ENCODE results near the gene CR1L.
"Not testable (repeated sequence)": the region's sequence is repeated elsewhere in the genome, so short reads cannot be mapped to it uniquely, and the experiment has no call there.

The CR1L gene

DNA sequence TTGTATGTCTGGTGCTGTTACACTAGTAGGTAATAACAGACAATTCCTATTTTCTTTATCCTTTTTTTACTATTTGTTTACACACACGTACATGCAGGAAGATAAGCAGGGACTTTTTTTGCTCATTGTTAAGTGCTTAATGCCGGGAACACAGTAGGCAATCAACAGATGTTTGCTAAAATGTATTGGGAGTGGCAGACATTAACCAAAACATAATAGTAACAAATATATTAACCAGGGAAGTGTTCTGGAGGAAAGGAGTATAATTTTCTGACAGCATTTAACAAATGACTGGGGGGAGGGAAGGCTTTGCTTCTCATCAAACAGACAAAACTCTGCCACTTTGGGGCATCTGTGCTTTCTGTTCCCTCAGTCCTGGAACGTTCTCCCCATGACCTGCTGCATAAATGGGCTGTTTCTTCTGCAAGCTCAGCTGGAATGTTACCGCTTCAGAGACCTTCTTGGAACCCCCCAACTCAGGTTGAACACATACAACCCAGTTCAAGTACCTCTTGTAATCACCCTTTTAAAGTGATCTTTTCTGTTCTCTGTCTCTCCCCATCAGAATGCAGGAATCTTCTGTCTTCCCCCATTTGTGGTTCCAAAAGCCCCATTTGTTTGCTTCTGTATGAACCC is 2.1 kb downstream of the CR1L start:
- DNase-seq: no peak

DNA sequence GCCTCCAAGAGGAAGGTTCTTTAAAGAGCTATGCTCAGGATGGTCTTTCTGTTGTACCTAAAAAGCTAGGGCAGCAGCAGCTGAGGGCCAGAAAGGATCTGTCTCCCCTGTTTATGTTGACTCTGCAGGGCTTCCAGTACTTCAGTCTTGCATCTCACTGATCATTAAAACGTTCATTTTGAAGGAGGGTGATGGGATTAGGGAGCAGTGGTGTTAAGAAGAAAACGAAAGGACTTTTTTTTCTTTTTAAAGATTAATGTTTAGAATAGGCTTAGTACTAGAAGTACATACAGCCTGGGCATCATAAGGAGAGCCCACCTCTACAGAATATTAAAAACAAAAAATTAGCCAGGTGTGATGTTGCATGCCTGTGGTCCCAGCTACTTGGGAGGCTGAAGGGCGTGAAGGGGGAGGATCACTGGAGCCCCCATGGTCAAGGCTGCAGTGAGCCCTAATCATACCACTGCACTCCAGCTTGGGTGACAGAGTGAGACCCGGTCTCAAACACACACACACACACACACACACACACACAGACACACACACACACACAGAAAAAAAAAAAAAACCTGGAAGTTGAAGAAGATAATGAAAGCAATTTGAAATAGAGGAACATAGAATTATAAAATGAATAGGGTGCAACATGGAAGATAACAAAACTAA is 2.9 kb downstream of the CR1L start:
- no peak for DNase-seq

DNA sequence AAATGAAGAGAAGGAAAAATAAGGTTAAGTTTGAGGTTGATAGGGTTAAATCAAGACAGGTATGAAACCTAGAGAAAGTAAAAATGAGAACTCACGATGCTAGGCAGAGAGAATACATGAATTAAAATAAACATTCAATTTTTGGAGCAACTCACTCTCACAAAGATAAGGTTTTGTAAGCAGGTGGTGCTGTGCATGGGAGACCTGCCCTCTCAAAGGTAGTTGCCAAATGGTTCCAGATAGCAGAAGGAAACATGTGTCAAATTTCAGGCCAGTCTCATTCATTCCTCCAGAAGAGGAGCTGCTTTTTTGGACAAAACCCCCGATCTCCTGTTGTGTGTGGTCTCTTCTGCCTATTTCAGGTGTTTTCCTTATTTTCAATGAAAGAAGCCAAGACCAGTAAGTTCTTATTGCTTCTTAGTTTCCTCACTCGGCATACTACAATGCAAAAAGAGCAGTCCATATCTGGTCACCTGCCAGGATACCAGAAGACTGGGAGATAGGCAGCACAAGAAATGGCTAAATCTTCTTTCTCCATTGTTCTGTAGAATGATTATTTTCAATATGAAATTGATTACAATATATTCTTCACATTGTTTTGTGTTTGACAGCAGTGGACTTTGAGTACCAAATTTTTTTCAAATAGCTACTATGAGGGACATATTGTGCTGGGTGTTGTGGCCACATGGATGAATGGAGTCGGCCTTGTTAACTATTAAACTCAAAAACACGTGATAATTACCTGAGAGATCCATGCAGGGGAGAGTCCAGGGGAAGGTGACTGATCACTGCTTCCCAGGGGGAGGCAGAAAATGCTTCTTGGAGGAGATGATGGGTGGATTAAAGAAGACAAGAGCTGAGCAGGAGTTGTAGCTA is 3.6 kb downstream of the CR1L start:
- no peak for DNase-seq

DNA sequence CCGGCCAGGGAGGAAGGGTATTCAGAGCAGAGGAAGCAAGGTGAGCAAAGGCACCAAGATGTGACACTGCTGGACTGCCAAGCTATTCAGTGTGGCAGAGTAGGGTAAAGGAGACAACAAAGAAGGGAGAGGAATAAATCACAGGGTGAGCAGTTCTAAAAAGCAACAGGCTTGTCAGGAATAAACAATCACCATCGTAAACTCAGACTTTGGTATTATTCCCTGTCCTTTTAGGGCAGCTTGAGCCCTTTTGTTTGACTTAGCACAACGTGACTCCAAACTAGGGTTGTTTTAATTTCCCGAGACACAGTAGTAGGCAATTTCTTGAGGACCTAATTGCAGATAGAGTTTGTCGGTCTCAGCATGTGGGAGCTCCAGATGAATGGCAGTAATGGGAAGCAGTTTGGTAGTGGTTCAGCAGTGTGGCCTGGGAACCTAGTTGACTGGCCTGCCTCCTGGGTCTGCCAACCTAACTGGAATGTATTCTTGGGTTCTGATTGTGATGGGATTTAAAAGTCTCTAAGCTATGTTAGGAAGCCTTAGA is 4.3 kb downstream of the CR1L start:
- DNase-seq: no peak

DNA sequence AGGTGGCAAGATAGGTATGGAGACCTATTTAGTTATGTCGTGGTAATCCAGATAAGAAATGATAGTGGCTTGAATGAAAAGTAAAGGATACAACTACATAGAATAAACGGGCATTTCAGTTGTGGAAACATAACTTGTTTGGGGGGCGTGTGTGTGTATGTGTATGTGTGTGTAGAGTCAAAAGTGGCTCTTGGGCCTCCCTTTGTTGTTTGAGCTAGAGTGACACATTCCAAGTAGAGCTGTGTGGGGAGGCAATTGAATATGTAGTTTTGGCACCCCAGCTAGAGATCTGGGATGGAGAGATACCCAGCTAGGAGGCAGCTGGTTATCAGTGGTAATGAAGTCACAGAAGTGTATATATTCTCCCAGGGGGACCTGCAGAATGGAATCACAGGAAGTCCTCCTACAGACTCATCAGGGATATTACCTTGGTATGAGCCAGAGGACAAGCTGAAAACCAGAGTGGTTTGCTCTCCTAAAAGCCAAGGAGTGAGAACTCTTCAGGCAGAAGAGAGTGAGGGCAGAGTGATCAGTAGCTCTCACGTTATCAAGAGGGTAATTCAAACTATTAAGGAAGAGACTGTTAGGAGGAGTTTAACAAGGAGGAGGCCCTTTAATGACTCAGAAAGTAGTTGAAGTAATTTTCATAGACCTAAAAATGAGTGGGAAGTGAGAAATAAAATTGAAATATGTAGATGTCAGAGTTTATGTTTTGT is 5.1 kb downstream of the CR1L start:
- no peak for DNase-seq

DNA sequence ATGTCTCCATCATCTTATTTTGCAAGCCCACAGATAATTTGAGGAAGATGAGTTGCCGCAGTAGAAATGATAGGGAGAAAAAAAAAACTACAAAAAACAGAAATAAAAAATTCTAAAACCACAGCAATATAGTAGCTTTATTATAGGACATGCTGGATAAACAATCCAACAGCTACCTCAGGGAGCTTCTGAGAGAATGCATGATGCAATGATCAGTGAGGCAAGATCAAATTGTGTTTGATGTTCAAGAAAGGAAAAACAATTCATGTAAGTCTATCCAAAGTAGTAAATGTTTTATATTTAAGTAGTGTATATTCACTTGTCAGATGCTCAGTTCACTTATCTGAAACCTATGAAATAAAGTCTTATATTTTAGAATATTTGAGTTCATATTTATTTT is 6.7 kb downstream of the CR1L start:
- DNase-seq: no peak

DNA sequence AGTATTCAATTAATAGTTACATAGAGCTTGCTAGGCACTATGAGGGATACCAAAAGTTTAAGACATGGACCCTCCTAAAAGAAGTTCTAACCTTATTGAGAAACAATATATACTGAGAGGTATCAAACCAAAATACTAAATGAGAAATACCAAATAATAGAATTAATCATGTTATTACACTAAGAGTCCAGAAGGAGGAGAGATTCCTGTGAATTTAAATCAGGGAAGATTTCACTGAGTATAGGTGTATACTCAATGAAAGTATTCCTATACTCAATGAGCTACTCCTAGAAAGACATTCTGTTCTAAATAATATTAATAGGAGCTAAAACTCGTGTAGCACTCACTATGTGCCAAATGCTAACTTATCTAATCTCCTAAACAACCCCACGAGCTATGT is 9.4 kb downstream of the CR1L start:
- DNase-seq: no peak

DNA sequence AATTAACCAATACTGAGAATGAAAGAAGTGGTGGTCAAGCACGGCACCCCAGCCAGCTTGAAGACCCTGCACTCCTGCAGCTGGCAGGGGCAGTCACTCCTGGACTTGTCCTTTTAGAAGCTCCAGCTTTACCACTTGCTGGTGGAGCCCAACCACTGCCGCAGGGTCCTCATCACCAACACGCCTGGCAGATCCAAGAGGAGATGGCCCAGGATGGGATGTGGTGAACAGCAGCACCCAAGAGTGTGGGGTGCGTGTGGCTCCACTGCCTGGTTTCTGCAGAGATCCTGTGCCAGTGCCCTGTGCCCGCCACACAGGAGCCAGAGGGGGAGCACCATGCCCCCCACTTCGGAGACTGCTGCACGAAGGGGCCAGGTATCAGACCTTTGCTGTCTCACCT is 13.5 kb downstream of the CR1L start:
- no peak for DNase-seq

DNA sequence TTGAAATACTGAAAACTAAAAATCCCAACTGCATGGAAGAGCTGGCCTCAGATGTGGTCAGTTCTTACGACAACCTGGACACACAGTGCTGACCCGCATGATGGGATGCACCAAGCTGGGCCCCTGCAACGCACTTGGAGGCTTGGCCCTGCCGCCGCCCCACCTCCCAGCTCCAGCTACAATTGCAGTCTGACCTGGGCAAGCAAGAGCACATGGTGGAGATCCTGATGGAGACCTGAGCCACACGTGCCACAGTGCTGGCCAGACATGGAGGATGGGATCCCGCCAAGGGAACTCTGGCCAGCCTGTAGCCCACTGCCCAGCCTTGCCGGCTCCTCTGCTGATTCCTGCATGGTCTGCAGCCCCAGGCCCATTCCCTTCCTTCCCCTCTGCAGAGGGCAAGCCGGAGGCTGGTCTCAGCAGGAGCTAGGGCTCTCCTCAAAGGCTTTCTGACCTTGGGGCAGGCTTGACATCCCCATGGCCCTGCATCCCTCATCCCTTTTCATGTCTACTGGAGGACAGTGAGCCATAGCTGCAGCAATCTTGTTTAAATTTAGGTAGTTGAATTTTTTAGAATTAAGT is 14.1 kb downstream of the CR1L start:
- DNase-seq: no peak

DNA sequence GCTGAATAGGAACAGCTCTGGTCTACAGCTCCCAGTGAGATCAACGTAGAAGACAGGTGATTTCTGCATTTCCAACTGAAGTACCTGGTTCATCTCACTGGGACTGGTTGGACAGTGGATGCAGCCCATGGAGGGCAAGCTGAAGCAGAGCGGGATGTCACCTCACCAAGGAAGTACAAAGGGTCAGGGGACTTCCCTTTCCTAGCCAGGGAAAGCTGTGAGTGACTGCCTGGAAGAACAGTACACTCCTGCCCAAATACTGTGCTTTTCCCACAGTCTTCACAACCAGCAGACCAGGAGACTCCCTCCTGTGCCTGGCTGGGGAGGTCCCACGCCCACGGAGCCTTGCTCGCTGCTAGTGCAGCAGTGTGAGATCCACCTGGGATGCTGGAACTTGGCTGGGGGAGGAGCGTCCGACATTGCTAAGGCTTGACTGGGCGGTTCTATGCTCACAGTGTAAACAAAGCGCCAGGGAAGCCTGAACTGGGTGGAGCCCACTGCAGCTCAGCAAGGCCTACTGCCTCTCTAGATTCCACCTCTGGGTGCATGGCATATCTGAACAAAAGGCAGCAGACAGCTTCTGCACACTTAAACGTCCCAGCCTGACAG is 14.7 kb downstream of the CR1L start:
- DNase-seq: no peak

DNA sequence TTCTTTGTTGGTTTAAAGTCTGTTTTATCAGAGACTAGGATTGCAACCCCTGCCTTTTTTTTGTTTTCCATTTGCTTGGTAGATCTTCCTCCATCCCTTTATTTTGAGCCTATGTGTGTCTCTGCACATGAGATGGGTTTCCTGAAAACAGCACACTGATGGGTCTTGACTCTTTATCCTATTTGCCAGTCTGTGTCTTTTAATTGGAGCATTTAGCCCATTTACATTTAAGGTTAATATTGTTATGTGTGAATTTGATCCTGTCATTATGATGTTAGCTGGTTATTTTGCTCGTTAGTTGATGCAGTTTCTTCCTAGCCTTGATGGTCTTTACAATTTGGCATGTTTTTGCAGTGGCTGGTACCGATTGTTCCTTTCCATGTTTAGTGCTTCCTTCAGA is 16.5 kb downstream of the CR1L start:
- not testable (repeated sequence) for DNase-seq

DNA sequence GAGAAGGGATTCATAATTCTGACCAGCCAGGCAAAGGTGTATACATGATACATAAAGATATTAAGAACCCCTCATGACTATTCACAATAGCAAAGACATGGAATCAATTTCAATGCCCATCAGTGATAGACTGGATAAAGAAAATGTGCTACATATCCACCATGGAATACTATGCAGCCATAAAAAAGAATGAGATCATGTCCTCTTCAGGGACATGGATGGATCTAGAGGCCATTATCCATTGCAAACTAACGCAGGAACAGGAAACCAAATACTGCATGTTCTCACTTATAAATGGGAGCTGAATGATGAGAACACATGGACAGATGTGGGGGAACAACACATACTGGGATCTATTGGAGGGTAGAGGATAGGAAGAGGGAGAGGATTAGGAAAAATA is 21.4 kb downstream of the CR1L start:
- DNase-seq: no peak

DNA sequence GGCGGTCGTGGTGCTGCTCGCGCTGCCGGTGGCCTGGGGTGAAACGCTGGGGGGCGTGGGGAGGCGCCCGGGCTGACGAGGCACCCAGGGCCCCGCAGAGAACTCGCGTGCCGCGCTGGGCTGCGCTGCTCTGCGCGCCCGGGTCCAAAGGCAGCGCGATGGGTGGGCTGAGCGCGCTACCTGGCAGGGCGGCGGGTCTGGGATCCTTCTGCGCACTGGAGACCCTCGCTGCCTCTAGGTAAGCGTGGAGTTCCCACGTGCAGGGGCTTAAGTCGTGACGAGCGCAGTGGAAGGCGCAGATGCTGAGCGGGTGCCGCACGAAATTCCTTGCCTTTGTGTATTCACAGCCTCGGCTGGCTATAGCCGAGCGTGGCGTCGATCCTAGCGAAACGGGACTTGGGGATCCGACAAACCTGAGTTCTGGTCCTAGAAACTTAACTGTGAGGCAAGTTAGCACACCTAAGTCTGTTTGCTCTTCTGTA is 24.6 kb downstream of the CR1L start:
- no peak for DNase-seq

DNA sequence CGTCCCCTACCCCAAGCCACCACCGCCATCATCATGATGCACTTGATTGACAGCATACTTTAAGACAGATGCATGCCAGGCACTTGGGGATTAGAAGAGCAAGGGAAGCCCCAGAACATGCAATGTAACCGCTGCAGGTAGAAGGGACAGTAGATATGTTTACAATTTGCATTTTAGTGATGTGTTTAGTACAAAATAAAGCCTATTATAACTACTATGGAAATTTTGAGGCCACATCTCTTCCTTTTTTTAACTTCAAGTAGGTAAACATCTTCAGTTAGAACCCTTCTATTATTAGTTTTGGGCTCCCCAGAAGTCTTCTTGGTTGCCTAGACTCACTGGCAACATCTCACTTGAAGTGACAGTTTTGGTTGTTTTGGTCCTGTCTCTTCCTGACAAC is 25.3 kb downstream of the CR1L start:
- no peak for DNase-seq

DNA sequence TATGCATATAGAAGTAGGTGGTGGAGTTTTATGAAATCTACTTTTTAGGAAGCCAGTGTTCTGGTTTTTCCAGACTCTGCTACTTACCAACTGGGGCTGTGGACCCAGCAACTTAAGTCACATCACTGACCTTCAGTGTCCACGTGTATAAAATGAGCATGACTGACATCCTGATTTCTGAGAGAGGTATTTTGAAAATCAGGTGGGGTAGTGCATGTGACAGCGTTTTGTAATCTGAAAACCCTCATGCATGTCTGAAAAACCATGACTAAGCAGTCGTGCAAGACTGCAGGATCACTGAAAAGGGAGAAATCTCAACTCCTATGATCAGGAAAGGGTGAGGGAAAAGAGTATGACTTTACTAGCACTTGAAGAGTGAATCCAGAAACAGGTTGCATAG is 26.1 kb downstream of the CR1L start:
- DNase-seq: no peak

DNA sequence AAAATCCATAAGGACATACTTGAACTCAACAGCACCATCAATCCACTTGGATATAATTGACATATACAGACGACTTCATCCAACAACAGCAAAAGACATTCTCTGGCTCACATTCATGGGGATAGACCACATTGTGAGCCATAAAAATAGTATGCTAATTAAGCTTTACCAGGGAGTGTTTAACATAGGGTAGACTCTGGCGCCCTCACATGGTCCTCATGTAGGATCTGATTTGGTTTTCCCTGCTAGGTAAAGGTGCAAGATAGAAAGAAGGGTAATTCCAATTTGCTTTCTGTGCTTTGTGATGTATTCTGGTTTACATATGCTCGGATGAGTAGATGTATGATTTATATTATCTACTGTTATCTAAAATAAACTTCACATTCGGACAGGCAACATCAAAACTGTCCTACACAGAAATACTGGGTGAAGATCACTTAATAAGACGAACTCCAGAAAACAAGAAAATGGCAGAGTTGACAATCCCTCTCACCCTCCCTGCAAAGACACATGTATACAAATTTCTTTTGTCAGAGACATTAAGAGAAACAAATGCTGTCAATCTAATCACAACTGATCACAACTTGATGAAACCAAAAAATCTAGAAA is 27.7 kb downstream of the CR1L start:
- no peak for DNase-seq

DNA sequence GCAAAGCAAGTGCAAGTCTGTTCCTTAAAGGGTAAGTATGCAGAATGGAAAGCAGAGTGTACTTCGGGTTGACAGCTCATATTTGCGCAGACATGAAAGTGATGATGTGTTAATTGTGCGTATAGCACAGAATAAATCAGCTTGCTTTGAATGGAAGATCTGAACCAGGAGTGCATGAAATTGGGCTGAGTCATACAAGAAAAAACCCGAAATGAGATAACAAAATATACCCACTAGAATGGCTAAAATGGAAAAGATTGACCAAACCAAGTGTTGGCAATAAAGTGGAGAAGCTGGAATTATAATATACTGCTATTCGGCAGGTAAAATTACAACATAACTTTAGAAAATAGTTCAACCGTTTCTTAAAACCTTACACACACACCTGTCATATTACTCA is 28.5 kb downstream of the CR1L start:
- DNase-seq: no peak

DNA sequence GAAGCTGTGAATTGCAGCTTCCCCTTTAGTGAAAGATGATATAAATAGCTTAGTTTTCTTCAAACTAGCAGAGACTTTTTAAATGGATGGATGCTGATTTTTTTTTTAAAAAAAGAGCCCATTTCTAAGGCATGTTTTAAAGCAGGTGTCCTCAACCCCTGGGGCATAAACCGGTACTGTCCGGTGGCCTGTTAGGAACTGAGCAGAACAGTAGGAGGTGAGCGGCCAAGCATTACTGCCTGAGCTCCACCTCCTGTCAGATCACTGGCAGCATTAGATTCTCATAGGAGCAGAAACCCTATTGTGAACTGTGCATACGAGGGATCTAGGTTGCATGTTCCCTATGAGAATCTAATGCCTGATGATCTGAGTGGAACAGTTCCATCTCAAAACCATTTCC is 31.2 kb downstream of the CR1L start:
- DNase-seq: no peak

DNA sequence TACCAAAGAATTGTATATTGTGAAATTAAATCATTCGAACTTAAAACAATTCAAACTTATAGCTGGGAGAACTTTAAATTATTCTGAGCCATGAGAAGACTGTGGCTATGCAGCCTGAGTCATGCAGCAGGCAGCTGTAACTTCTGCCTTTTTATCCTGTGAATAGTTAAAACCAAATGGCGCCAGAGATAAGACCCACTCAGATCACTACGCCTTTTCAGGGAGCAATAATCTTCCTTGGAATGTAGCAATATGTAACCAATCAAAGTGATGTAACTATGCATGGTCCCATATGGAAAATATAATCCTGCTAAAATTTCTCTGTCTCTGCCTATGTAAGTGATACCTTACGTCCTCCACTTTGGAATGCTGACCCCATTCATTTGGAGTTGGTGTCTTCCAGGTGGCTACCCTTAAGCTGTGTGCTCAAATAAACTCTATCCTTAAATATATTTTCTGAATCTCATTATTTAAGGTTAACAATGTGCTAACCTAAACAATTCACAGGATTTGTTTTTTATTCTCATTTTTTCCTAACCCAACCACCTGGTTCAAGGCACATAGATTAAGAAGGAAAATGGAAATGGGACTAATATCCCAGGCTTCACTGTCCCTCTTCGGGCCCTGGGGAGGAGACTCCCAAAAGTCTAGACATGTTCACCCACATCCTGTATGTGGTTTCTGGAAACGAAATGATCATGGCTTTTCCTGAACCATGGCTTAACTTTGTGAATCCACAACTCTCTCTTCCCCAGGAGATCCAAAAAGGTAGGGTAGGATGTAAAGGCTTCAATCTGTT is 35.9 kb downstream of the CR1L start:
- DNase-seq: not testable (repeated sequence)

DNA sequence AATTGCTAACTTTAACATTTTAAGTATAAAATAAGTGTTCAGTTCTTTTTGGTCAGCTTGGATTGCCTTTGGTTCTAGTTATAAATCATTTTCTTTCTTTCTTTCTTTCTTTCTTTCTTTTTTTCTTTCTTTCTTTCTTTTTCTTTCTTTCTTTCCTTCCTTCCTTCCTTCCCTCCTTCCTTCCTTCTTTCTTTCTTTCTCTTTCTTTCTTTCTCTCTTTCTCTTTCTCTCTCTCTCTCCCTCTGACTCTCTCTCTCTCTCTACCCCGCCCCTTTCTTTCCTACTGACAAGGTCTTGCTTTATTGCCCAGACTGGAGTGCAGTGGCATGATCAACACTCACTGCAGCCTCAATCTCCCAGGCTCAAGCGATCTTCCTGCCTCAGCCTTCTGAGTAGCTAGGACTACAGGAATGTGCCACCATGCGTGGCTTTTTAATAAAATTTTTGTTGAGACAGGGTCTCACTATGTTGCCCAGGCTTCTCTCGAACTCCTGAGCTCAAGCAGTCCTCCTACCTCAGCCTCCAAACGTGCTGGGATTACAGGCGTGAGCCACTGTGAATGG is 38.0 kb downstream of the CR1L start:
- not testable (repeated sequence) for DNase-seq

All from T-helper 9 cell (primary cell).